Measurements from ENCODE around the gene RBM38. TPM values are rescaled to one million over a fixed set of nuclear protein-coding genes. Genes with fewer than 3 reads are reported as not detected.

RBM38 gene
- total and polyA plus RNA-seq, 9 of the 15 experiments (the other 6 are each of a cell fraction or from before 2014, with no cell fraction given), result 0.28 to 82.4 (median 33.2) TPM

- TF ChIP-seq NKRF (IDR thresholded peaks at IDR 0.05; ENCODE audit: borderline replicate concordance) (no peak), ZSCAN32 (CRISPR knock-in tag; IDR thresholded peaks at IDR 0.05) (no peak), TRIM24 (IDR thresholded peaks at IDR 0.05) (no peak), POLR2AphosphoS5 (IDR thresholded peaks at IDR 0.05; ENCODE audit: control insufficient read depth, insufficient read depth, low read depth, low read length) (no peak), ZNF165 (CRISPR knock-in tag; IDR thresholded peaks at IDR 0.05; ENCODE audit: borderline replicate concordance) (no peak), CHD7 (IDR thresholded peaks at IDR 0.05; ENCODE audit: low read depth, low read length) (no peak), ZNF586 (CRISPR knock-in tag; conservative IDR thresholded peaks at IDR 0.05) (no peak)
Measured at GRCh38 chr20:57342829-57343228, 48.4 kb upstream of the RBM38 start (continued).
